Measurements from ENCODE around the gene ZNF451. TPM values are rescaled to one million over a fixed set of nuclear protein-coding genes. Genes with fewer than 3 reads are reported as not detected.

ZNF451 gene
- total RNA-seq, 1 experiment from 2014 or later: 34.5 TPM

GRCh38 chr6:57130661-57131177 is 40.7 kb downstream of the ZNF451 start:
- POLR2A ChIA-PET (ENCODE audit: unreplicated experiment): interaction anchor here (0.7 kb wide), 1 partner anchor 588 kb away, joined by 5 read pairs; no protein-coding TSS in a partner anchor
- no peak overlapping the region for H2AFZ ChIP-seq (ENCODE audit: low read length)
- H3K4me3 ChIP-seq (ENCODE audit: low read length): no peak overlapping the region
- intact Hi-C loops (cut with micrococcal nuclease): no loop called here
- H3K9me2 ChIP-seq (replicated peaks; ENCODE audit: low read length): no peaks in the 10 kb centered on the region
- H3K4me1 ChIP-seq (ENCODE audit: insufficient read depth, low read length): no peaks in the 10 kb centered on the region
- no peaks in the 10 kb centered on the region for H3K27me3 ChIP-seq (ENCODE audit: low read length)
- no TSS peak for BruUV-seq (replicated peaks)
- CTCF ChIA-PET: no interaction called here
- DNase-seq (no peak), ATAC-seq (no peak)
- H3K9ac ChIP-seq (ENCODE audit: low read length): no peak overlapping the region
- H3K4me2 ChIP-seq (ENCODE audit: low read length): no peak overlapping the region
- no peaks in the 10 kb centered on the region for H3K9me3 ChIP-seq (ENCODE audit: low read length)
- no peak for TF ChIP-seq EZH2 (IDR thresholded peaks at IDR 0.05; ENCODE audit: low read length, unreplicated experiment)
- H3F3A ChIP-seq (ENCODE audit: low read length, unreplicated experiment): no peaks in the 10 kb centered on the region
- H4K20me1 ChIP-seq (ENCODE audit: low read length): no peaks in the 10 kb centered on the region
- no peak overlapping the region for H3K27ac ChIP-seq (ENCODE audit: low read length)
- H3K79me2 ChIP-seq (ENCODE audit: low read length): no peaks in the 10 kb centered on the region
- peaks cover 7% of the 10 kb centered on the region; the same call in 1 of the 2 replicates for H3K36me3 ChIP-seq (ENCODE audit: low read depth, low read length)

- no TSS peak for BruUV-seq (replicated peaks)
- H2AFZ ChIP-seq (ENCODE audit: low read length): no peak overlapping the region
- H3K9me2 ChIP-seq (replicated peaks; ENCODE audit: low read length): no peaks in the 10 kb centered on the region
- no peaks in the 10 kb centered on the region for H3K79me2 ChIP-seq (ENCODE audit: low read length)
- no peaks in the 10 kb centered on the region for H3K27me3 ChIP-seq (ENCODE audit: low read length)
- H3K27ac ChIP-seq (ENCODE audit: low read length): no peak overlapping the region
- ATAC-seq (no peak), DNase-seq (no peak)
- H3K4me3 ChIP-seq (ENCODE audit: low read length): no peak overlapping the region
- ChIA-PET POLR2A (ENCODE audit: unreplicated experiment) (no interaction called here), CTCF (no interaction called here)
- peaks cover 18% of the 10 kb centered on the region for H3K36me3 ChIP-seq (ENCODE audit: low read depth, low read length)
- H4K20me1 ChIP-seq (ENCODE audit: low read length): no peaks in the 10 kb centered on the region
- no peak for TF ChIP-seq CTCF (conservative IDR thresholded peaks at IDR 0.05; ENCODE audit: low read depth, low read length)
- TF ChIP-seq EZH2phosphoT487 (IDR thresholded peaks at IDR 0.05; ENCODE audit: borderline replicate concordance, low read length): no peak
- TF ChIP-seq EZH2 (IDR thresholded peaks at IDR 0.05; ENCODE audit: low read length, unreplicated experiment): no peak
- no peaks in the 10 kb centered on the region for H3K4me1 ChIP-seq (ENCODE audit: insufficient read depth, low read length)
- H3F3A ChIP-seq (ENCODE audit: low read length, unreplicated experiment): no peaks in the 10 kb centered on the region
- no peak overlapping the region for H3K4me2 ChIP-seq (ENCODE audit: low read length)
- H3K9me3 ChIP-seq (ENCODE audit: low read length): no peaks in the 10 kb centered on the region
- intact Hi-C loops (cut with micrococcal nuclease): no loop called here
- no peak overlapping the region for H3K9ac ChIP-seq (ENCODE audit: low read length)
Observed at GRCh38 chr6:57134954-57135353, 45.0 kb downstream of the ZNF451 start.

- Histone ChIP-seq H3K4me2 (ENCODE audit: low read length) (no peak overlapping the region), H3K27ac (ENCODE audit: low read length) (no peak overlapping the region), H2AFZ (ENCODE audit: low read length) (no peak overlapping the region), H3F3A (ENCODE audit: low read length, unreplicated experiment) (no peaks in the 10 kb centered on the region), H3K9me2 (replicated peaks; ENCODE audit: low read length) (no peaks in the 10 kb centered on the region), H3K4me1 (ENCODE audit: insufficient read depth, low read length) (no peaks in the 10 kb centered on the region), H3K9ac (ENCODE audit: low read length) (no peak overlapping the region), H3K79me2 (ENCODE audit: low read length) (no peaks in the 10 kb centered on the region), H3K36me3 (ENCODE audit: low read depth, low read length) (peaks cover 18% of the 10 kb centered on the region), H4K20me1 (ENCODE audit: low read length) (no peaks in the 10 kb centered on the region), H3K9me3 (ENCODE audit: low read length) (no peaks in the 10 kb centered on the region), H3K27me3 (ENCODE audit: low read length) (no peaks in the 10 kb centered on the region), H3K4me3 (ENCODE audit: low read length) (no peak overlapping the region)
- CTCF ChIA-PET: no interaction called here
- POLR2A ChIA-PET (ENCODE audit: unreplicated experiment): no interaction called here
- intact Hi-C loops (cut with micrococcal nuclease): no loop called here
- ATAC-seq (no peak), DNase-seq (no peak)
- no TSS peak for BruUV-seq (replicated peaks)
- no peak for TF ChIP-seq EZH2phosphoT487 (IDR thresholded peaks at IDR 0.05; ENCODE audit: borderline replicate concordance, low read length)
- no peak for TF ChIP-seq CTCF (conservative IDR thresholded peaks at IDR 0.05; ENCODE audit: low read depth, low read length)
- no peak for TF ChIP-seq EZH2 (IDR thresholded peaks at IDR 0.05; ENCODE audit: low read length, unreplicated experiment)
Observed at GRCh38 chr6:57135885-57136284, 45.9 kb downstream of the ZNF451 start.
